CD4-positive, alpha-beta T cell treated with Interleukin-6 at 100 ng/mL for 8 hours (primary cell): ENCODE measurements around the gene NEURL1.
"Not testable (repeated sequence)": the region's sequence is repeated elsewhere in the genome, so short reads cannot be mapped to it uniquely, and the experiment has no call there.

Experiments used
- DNase-seq: peaks from one replicate; pipeline ENCODE4 v3.0.0-alpha.2; 2020; ENCODE audit warnings: mixed read lengths, low spot score

NEURL1 gene

GRCh38 chr10:103585011-103585405 is 91.5 kb downstream of the NEURL1 start:
- no peak for DNase-seq

- no peak for DNase-seq
Measured at GRCh38 chr10:103587073-103587472, 93.6 kb downstream of the NEURL1 start.

GRCh38 chr10:103589074-103589630 is 95.6 kb downstream of the NEURL1 start:
- no peak for DNase-seq

GRCh38 chr10:103590060-103590459 is 96.6 kb downstream of the NEURL1 start:
- no peak for DNase-seq

DNA sequence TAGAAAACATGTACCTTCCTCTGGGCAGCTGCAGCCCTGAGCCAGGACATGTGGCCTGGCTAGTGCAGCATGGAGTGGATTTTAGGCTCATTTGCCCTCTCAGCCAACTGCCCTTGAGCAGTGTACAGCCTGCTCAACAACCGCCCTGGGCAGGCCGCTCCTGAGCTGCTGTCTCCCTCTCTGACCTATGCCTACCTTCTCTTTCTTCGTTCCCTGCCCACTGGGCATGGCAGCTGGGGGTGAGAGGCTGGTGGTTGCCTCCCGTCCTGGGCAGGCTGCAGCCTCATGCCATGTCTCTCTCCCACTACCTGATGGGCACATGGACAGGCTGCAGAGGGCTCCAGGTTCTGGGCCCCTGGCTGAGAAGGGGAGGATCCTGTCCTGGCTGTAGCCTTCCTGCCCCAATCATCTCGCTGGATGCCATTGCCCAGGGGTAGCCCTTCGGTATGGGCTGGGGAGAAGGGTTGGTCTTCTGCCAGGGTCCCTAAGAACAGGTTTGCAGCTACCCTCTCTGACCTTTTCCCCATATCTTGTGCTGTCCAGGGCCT is 97.3 kb downstream of the NEURL1 start:
- no peak for DNase-seq

DNA sequence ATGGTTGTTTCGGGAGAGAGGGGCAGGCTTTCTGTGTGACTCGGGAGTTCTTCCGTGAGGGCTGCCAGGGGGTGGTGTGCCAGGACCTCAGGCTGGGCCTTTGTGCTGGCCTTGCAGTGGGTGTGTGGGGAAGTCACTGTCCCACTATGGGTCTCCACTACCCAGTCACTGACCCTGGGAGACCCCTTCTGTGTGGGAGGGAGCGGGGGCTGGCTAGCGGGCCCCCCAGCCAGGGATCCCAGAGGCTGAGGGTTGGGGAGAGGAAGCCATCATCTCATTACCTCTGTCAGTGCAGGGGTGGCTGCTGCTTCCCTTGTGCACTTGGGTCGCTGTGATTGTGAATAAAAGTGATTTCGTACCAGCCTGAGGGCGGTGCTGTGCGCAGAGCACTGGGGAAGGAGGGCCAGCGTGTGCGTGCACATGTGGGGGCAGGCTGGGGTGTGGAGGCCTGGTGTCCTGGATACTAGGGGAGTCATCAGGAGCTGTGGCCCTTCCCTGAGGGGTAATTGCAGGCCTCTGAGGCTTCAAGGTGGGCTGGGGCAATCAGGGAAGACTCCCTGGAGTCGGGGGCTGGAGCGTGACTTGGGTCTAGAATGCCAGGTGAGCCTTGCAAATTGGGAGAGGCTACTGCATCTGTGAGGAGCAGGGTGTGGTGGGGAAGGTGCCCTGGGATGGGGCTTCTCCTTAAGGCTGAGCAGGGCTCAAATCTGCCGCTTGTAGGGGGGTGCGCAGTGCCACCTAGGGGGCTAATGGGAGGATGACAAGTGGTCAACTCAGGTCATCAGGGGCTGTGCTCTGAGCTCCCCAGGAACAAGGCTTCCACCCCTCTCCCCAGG is 98.9 kb downstream of the NEURL1 start:
- peak; percentile 16 for DNase-seq

GRCh38 chr10:103593022-103593570 is 99.6 kb downstream of the NEURL1 start:
- DNase-seq, result no peak

DNA sequence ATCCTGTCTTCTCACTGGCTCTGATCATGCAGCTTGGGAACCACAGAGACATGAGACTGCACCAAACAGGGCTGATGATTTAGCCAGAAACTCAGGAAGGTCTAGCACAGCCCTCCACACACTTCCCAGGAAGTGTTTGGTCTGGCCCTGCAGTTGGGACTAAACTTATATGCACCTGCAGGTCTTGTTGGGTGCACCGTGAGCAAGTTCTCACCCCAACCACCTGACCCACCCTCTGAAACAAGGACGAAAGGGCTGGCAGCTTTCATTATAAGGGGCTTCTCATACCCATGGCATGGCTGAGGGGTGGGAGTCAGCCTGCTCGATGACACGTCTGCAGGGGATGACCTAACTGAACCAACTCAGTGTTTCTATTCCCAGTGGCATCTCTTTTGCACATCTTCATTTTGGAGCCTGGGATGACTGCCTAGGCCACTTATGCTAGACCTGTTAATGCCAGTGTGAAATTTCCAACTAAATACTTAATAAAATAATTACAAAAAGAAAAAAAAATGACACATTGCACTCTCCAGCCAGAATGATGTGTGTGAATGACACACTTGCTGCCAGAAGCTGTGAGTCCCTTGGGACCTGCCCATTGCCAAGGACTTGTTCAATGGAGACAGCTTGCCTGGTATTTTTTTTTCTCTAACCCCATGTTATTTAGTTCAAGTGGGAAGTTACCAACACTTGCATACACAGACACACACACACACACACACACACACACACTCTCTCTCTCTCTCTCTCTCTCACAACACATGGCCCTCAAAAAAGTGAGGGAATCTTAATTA is 102.6 kb downstream of the NEURL1 start:
- DNase-seq, result no peak

DNA sequence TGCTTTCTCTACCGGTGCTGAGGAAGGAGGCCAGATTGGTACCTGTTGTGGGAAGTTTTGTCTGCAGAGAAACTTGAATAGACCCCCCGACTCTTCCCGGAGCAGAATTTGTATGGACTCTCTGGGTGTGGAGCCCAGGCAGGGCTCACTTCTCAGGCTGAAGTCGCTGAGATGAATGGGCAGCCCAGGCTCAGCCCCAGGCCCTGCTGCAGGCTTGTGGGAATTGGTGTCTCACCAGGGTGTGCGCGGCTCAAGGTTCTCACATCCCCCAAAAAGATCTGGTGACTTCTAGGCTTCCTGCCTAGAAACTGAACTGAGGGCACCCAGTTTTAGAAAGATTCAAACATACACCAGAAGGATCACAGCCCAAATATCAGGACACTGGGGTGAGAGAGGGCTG is 103.5 kb downstream of the NEURL1 start:
- no peak for DNase-seq

DNA sequence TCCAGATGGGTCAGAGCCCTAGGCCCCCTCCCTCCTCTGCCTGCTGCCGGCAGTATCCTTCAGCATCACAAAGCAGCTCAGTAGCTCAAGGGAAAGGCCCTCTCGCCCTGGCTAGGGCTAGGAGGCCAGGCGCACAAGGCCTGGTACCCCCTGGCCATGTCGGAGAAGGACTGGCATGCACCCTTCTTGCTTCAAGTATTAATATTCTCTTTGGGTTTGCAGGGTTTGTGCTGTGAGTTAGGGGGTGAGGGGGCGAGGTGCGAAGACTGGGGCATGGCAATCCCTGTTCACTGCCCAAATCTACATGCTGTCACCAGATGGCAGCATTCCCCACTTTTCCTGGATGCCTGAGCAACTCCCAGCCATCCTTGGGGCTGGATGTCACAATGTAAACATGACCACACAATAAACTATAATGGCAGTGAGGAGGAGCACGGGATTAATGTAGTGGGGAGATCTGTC is 105.2 kb downstream of the NEURL1 start:
- DNase-seq, result no peak

- DNase-seq, result no peak
Measured at GRCh38 chr10:103599211-103599610, 105.7 kb downstream of the NEURL1 start.

GRCh38 chr10:103599907-103600306 is 106.4 kb downstream of the NEURL1 start:
- no peak for DNase-seq

GRCh38 chr10:103600325-103600724 is 106.8 kb downstream of the NEURL1 start:
- no peak for DNase-seq

- no peak for DNase-seq
Measured at GRCh38 chr10:103600956-103601569, 107.6 kb downstream of the NEURL1 start.

- no peak for DNase-seq
Measured at GRCh38 chr10:103602028-103602851, 108.7 kb downstream of the NEURL1 start.

GRCh38 chr10:103602852-103603155 is 109.3 kb downstream of the NEURL1 start:
- no peak for DNase-seq

DNA sequence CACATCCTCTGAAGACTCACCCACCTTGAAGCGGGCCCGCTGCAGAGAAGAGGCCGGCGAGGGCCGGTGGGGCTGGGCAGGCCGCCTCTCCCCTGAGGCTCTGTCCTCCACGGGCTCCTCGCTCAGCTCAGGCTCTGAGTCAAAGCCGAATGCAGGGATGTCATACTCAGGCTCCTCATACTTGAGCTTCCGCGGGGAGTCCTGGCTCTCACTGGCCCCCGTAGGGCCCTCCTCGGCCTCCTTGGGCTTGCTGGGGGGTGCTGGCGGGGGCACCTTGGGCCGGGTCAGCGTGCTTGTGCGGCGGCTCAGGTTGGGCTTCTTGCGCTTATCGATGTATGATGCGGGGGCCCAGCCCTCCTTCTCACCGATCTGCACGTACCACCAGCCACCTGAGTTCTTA is 109.9 kb downstream of the NEURL1 start:
- DNase-seq, result no peak

DNA sequence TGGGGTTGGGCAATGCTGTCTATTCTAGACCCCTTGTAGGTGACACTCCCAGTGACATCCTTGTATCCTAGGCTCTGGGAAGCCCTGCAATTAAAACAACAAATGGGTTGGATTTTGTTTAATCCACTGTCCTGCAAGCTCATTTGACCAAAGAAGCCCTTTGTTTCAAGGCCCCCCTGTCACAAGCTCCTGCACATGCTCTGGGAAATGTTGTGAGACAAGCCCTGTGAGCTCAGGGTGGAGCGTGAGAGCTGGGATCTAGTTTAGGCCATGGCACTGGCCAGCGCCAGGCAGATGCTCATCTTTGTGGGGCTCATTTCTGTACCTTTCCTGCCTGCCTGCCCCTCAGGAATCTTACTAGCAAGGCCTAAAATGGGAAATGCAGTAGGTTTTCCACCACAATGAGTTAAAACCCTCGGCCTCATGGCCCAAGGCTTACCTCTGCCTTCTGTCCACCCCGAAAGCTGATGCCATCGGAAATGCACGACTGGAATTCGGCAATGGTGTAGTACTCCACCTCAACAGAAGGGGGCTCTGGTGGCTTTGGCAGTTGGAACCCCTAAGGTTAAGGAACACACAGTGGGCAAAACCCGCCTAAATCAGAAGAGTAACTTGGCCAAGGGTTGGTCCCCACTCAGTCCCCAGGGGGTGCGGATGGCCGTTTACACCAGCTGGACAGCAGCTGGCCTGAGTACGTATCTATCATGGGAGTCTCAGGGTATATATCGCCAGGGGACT is 112.0 kb downstream of the NEURL1 start:
- DNase-seq, result peak; percentile 24

DNA sequence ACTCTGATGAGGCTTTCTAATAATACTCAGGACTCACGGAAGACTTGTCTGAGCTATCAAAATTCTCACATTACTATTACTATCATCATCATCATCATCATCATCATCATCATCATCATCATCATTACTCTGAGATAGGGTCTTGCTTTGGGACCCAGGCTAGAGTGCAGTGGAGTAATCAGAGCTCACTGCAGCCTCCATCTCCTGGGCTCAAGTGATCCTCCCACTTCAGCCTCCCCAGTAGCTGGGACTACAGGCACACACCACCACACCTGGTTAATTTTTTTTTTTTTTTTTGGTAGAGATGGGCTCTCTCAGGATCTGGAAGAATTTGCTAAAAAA is 112.6 kb downstream of the NEURL1 start:
- DNase-seq, result not testable (repeated sequence)

DNA sequence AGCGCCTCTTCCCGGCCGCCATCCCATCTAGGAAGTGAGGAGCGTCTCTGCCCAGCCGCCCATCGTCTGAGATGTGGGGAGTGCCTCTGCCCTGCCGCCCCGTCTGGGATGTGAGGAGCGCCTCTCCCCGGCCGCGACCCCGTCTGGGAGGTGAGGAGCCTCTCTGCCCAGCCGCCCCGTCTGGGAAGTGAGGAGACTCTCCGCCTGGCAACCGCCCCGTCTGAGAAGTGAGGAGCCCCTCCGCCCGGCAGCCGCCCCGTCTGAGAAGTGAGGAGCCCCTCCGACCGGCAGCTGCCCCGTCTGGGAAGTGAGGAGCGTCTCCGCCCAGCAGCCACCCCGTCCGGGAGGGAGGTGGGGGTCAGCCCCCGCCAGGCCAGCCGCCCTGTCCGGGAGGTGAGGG is 113.5 kb downstream of the NEURL1 start:
- DNase-seq, result not testable (repeated sequence)
